A673 (cell line): ENCODE data around the gene CYTH1. TPM values are rescaled to one million over a fixed set of nuclear protein-coding genes. Genes with fewer than 3 reads are reported as not detected.

ENCODE experiments used
- BruUV-seq: library from RNA; stranded (reverse); fragments of 400-500 nt; replicated peaks from 2 replicates; lab custom pipeline; 2021; lab: Mats Ljungman, UMichigan
- CTCF ChIA-PET: fragments of 300-600 bp; sonication (Branson Sonifier 250); formaldehyde crosslinking; loops from one replicate; lab custom pipeline; 2022; ENCODE audit warnings: antibody characterized with exemption; lab: Charles Lee
- POLR2A ChIA-PET: fragments of 300-600 bp; sonication (Branson Sonifier 250); formaldehyde crosslinking; loops from one replicate; lab custom pipeline; 2022; ENCODE audit warnings: antibody characterized with exemption; ENCODE audit not compliant: low non-redundant PET; lab: Charles Lee
- DNase-seq: peaks from one replicate; pipeline ENCODE4 v3.0.0-alpha.2; 2015; ENCODE audit warnings: low spot score
- H3K27ac ChIP-seq: fragments of 200-600 bp; sonication (generic); 2 replicates; pipeline ENCODE4 v1.5.1; 2016; ENCODE audit warnings: mixed run types, low read depth, mild to moderate bottlenecking, mixed read lengths, antibody characterized with exemption, low read length; ENCODE audit not compliant: poor library complexity, severe bottlenecking
- H3K27me3 ChIP-seq: fragments of 200-600 bp; sonication (generic); replicated peaks from 2 replicates; pipeline ENCODE4 v1.6.1; 2017; ENCODE audit warnings: mixed run types, low read depth, mild to moderate bottlenecking, mixed read lengths, antibody characterized with exemption, low read length; ENCODE audit not compliant: insufficient read depth, poor library complexity
- H3K36me3 ChIP-seq: fragments of 200-600 bp; sonication (generic); 2 replicates; pipeline ENCODE4 v1.6.1; 2016; ENCODE audit warnings: mixed run types, mild to moderate bottlenecking, mixed read lengths, antibody characterized with exemption, low read length; ENCODE audit not compliant: insufficient read depth, poor library complexity, severe bottlenecking
- H3K4me1 ChIP-seq: fragments of 200-600 bp; sonication (generic); 2 replicates; pipeline ENCODE4 v1.6.1; 2017; ENCODE audit warnings: mixed run types, mild to moderate bottlenecking, mixed read lengths, antibody characterized with exemption, low read length; ENCODE audit not compliant: insufficient read depth, poor library complexity, severe bottlenecking
- H3K4me3 ChIP-seq: fragments of 200-600 bp; sonication (generic); 2 replicates; pipeline ENCODE4 v1.5.1; 2016; ENCODE audit warnings: low read depth, mixed run types, mild to moderate bottlenecking, mixed read lengths, low read length; ENCODE audit not compliant: poor library complexity, severe bottlenecking
- H3K9me3 ChIP-seq: fragments of 200-600 bp; sonication (generic); 2 replicates; pipeline ENCODE4 v1.6.1; 2016; ENCODE audit warnings: mixed run types, low read depth, mild to moderate bottlenecking, mixed read lengths, antibody characterized with exemption, low read length; ENCODE audit not compliant: poor library complexity, severe bottlenecking
- CTCF ChIP-seq: fragments of 300-800, 200-600 bp; sonication (generic); conservative IDR thresholded peaks from 2 replicates; pipeline ENCODE4 v1.5.1; 2017; ENCODE audit warnings: low read depth, mild to moderate bottlenecking, antibody characterized with exemption, low read length, moderate library complexity, mixed read lengths
- EZH2 ChIP-seq: fragments of 200-600 bp; sonication (generic); IDR thresholded peaks from 2 replicates; pipeline ENCODE4 v1.6.1; 2017; ENCODE audit warnings: borderline replicate concordance, low read depth, mild to moderate bottlenecking, mixed read lengths, antibody characterized with exemption, low read length; ENCODE audit not compliant: poor library complexity, severe bottlenecking
- intact Hi-C: fragments of 100-400 bp; cut with micrococcal nuclease; formaldehyde crosslinking; loops from one replicate; pipeline ENCODE4 v1.10.0; 2022; ENCODE audit not compliant: unreplicated experiment
- total RNA-seq: library from RNA; stranded (reverse); gene quantifications from 2 replicates; pipeline ENCODE4 v1.2.3, GENCODE V29; 2021

Gene CYTH1
- total RNA-seq, 1 experiment from 2014 or later: 17.9 TPM

- peaks cover 74% of the 10 kb centered on the region for H3K36me3 ChIP-seq
- CTCF ChIA-PET: no interaction called here
Observed at GRCh38 chr17:78824240-78824639, 42.2 kb upstream of the CYTH1 start.

GRCh38 chr17:78823282-78824046 is 41.4 kb upstream of the CYTH1 start:
- Histone ChIP-seq H3K27ac (no peak overlapping the region), H3K4me1 (peaks cover 14% of the 10 kb centered on the region), H3K9me3 (no peaks in the 10 kb centered on the region), H3K4me3 (no peak overlapping the region), H3K27me3 (no peaks in the 10 kb centered on the region), H3K36me3 (peaks cover 70% of the 10 kb centered on the region)
- CTCF ChIA-PET: no interaction called here
- TF ChIP-seq EZH2: no peak
- peak; percentile 33; the same call in 1 of the 2 replicates for TF ChIP-seq CTCF
- POLR2A ChIA-PET: no interaction called here
- intact Hi-C loops: no loop called here
- no TSS peak for BruUV-seq
- DNase-seq: no peak

More at GRCh38 chr17:78824240-78824639, 42.2 kb upstream of the CYTH1 start:
- Histone ChIP-seq H3K4me3 (no peak overlapping the region), H3K4me1 (peaks cover 7% of the 10 kb centered on the region), H3K27ac (no peak overlapping the region), H3K9me3 (no peaks in the 10 kb centered on the region), H3K27me3 (no peaks in the 10 kb centered on the region)
- no peak for DNase-seq
- POLR2A ChIA-PET: no interaction called here
- intact Hi-C loops: no loop called here
- TF ChIP-seq EZH2 (no peak), CTCF (no peak)
- no TSS peak for BruUV-seq

DNA sequence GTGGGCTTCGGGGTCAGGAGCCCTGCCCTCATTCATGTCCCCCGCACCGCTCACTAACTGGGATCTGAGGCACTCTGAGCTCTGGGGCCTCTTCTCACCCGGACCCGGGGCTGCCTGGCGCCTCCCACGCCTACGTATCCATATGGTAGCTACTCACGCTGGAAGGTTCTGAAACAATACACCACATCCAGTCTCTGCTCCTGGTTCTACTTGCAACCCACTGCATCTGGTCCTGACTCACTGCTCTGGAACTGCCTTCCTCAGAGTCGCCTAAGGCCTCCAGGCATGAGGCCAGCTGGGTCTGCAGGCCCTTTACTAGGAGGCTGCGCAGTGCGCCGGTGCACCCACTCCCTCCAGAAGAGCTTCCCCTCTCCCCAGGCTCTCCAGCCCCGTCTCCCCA is 40.5 kb upstream of the CYTH1 start:
- Histone ChIP-seq H3K27me3 (no peaks in the 10 kb centered on the region), H3K4me1 (peaks cover 19% of the 10 kb centered on the region), H3K9me3 (no peaks in the 10 kb centered on the region), H3K4me3 (no peak overlapping the region), H3K27ac (no peak overlapping the region), H3K36me3 (peaks cover 70% of the 10 kb centered on the region)
- TF ChIP-seq EZH2 (no peak), CTCF (no peak)
- no TSS peak for BruUV-seq
- ChIA-PET POLR2A (no interaction called here), CTCF (no interaction called here)
- no peak for DNase-seq
- intact Hi-C loops: no loop called here
